HepG2 (cell line): ENCODE measurements around the gene SPHK1. TPM values are rescaled to one million over a fixed set of nuclear protein-coding genes. Genes with fewer than 3 reads are reported as not detected.
A peak's percentile ranks its signal among the peaks of the same experiment; 100 is the strongest.

Experiments used
- ELF3 ChIP-seq: IDR thresholded peaks from 2 replicates; pipeline ENCODE4 v1.6.1; 2016; ENCODE audit warnings: missing genetic modification reagents, missing compliant biosample characterization
- FUBP1 ChIP-seq: sonication (generic); formaldehyde crosslinking; IDR thresholded peaks from 2 replicates; pipeline ENCODE4 v1.5.1; 2020; ENCODE audit warnings: missing genetic modification reagents, mild to moderate bottlenecking, borderline replicate concordance
- GATAD2A ChIP-seq: IDR thresholded peaks from 2 replicates; pipeline ENCODE4 v1.6.1; 2016
- HDAC2 ChIP-seq: sonication (generic); formaldehyde crosslinking; IDR thresholded peaks from 2 replicates; pipeline ENCODE4 v1.4.0; 2020; ENCODE audit warnings: missing genetic modification reagents
- KAT2B ChIP-seq: fragments of 150-350 bp; IDR thresholded peaks from 2 replicates; pipeline ENCODE4 v1.6.1; 2014; ENCODE audit warnings: low read depth, low read length, borderline replicate concordance
- MIER2 ChIP-seq: IDR thresholded peaks from 2 replicates; pipeline ENCODE4 v1.6.1; 2016; ENCODE audit warnings: missing biosample characterization, missing genetic modification reagents
- RNF219 ChIP-seq: sonication (generic); formaldehyde crosslinking; IDR thresholded peaks from 2 replicates; pipeline ENCODE4 v1.5.0; 2020; ENCODE audit warnings: mild to moderate bottlenecking, missing genetic modification reagents
- SAP130 ChIP-seq: IDR thresholded peaks from 2 replicates; pipeline ENCODE4 v1.6.1; 2016; ENCODE audit warnings: low read depth
- SIX1 ChIP-seq: sonication (generic); formaldehyde crosslinking; IDR thresholded peaks from 2 replicates; pipeline ENCODE4 v1.4.0; 2020; ENCODE audit warnings: missing genetic modification reagents, borderline replicate concordance
- THAP11 ChIP-seq: IDR thresholded peaks from 2 replicates; pipeline ENCODE4 v1.6.1; 2016; ENCODE audit warnings: missing biosample characterization, missing genetic modification reagents
- TOE1 ChIP-seq: sonication (generic); formaldehyde crosslinking; IDR thresholded peaks from 2 replicates; pipeline ENCODE4 v1.4.0; 2020; ENCODE audit warnings: mild to moderate bottlenecking, missing genetic modification reagents
- ZNF136 ChIP-seq: sonication (generic); formaldehyde crosslinking; IDR thresholded peaks from 2 replicates; pipeline ENCODE4 v1.8.1; 2022; ENCODE audit warnings: low read depth, mild to moderate bottlenecking, moderate library complexity, missing genetic modification reagents
- ZNF143 ChIP-seq: sonication (generic); formaldehyde crosslinking; IDR thresholded peaks from 2 replicates; pipeline ENCODE4 v1.4.0; 2020; ENCODE audit warnings: missing genetic modification reagents
- ZNF326 ChIP-seq: sonication (generic); formaldehyde crosslinking; IDR thresholded peaks from 2 replicates; pipeline ENCODE4 v1.4.0; 2020; ENCODE audit warnings: missing genetic modification reagents, borderline replicate concordance
- ZNF354B ChIP-seq: sonication (generic); formaldehyde crosslinking; IDR thresholded peaks from 2 replicates; pipeline ENCODE4 v1.8.0; 2022; ENCODE audit warnings: mild to moderate bottlenecking, missing genetic modification reagents
- ZNF432 ChIP-seq: sonication (generic); formaldehyde crosslinking; IDR thresholded peaks from 2 replicates; pipeline ENCODE4 v1.5.0; 2020; ENCODE audit warnings: missing genetic modification reagents, mild to moderate bottlenecking, borderline replicate concordance
- ZNF549 ChIP-seq: sonication (generic); formaldehyde crosslinking; IDR thresholded peaks from 2 replicates; pipeline ENCODE4 v1.5.0; 2020; ENCODE audit warnings: missing genetic modification reagents
- ZNF761 ChIP-seq: sonication (generic); formaldehyde crosslinking; conservative IDR thresholded peaks from 2 replicates; pipeline ENCODE4 v1.4.0; 2020; ENCODE audit warnings: mild to moderate bottlenecking, missing genetic modification reagents
- polyA plus RNA-seq, 8 experiments: library from polyadenylated mRNA; depleted of rRNA in 3 of 8; stranded (reverse) in 7 of 8; unstranded in 1 of 8; fragments of >200 nt; fragmentation: Illumina TruSeq in 4 of 8; extraction: Trizol in 4 of 8; gene quantifications; 2 replicates each; pipeline versions ENCODE4 v1.2.1 to v1.2.3, GENCODE V29; 2011 to 2016; ENCODE audit warnings: low read depth in 4 of 8, missing spikeins in 1 of 8, mixed read lengths in 1 of 8; ENCODE audit not compliant: insufficient read depth in 1 of 8
- total RNA-seq, 5 experiments: library from RNA; depleted of rRNA; stranded (reverse); fragments of >200 nt; fragmentation: Illumina TruSeq; extraction: Trizol; gene quantifications; 2 replicates each; pipeline ENCODE4 v1.2.3, GENCODE V29; 2016; ENCODE audit warnings: low read depth in 1 of 5
- TF ChIP-seq, protein P1 (sequence below): IDR thresholded peaks from 2 replicates; pipeline ENCODE4 v1.6.1; 2016; ENCODE audit warnings: missing biosample characterization, missing genetic modification reagents, low read depth
- TF ChIP-seq, protein P2 (sequence below): IDR thresholded peaks from 2 replicates; pipeline ENCODE4 v1.6.1; 2016; ENCODE audit warnings: low read depth, control low read depth
- TF ChIP-seq, protein P3 (sequence below): sonication (generic); formaldehyde crosslinking; IDR thresholded peaks from 2 replicates; pipeline ENCODE4 v1.4.0; 2020; ENCODE audit warnings: missing genetic modification reagents

The SPHK1 gene
- total and polyA plus RNA-seq, 2 of the 13 experiments (the other 11 are each of a cell fraction or from before 2014, with no cell fraction given): 129 to 160 TPM

- TF ChIP-seq MIER2 (CRISPR knock-in tag): no peak
- no peak; the same call in 1 of the 2 replicates for TF ChIP-seq THAP11 (CRISPR knock-in tag)
- peak; percentile 88 for TF ChIP-seq ELF3
- peak; percentile 22; the same call in 1 of the 2 replicates for TF ChIP-seq ZNF761 (CRISPR knock-in tag)
- TF ChIP-seq SAP130 (CRISPR knock-in tag): peak; percentile 60
- TF ChIP-seq, protein P1, sequence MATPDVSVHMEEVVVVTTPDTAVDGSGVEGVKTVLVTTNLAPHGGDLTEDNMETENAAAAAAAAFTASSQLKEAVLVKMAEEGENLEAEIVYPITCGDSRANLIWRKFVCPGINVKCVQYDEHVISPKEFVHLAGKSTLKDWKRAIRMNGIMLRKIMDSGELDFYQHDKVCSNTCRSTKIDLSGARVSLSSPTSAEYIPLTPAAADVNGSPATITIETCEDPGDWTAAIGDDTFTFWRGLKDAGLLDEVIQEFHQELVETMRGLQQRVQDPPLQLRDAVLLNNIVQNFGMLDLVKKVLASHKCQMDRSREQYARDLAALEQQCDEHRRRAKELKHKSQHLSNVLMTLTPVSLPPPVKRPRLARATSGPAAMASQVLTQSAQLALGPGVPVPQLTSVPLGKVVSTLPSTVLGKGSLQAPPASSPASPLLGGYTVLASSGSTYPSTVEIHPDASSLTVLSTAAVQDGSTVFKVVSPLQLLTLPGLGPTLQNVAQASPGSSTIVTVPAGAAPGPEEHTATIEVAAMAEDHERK (CRISPR knock-in tag): no peak
- 0 out of 2 replicates have a peak, but pooled peaks have one; percentile 54 for TF ChIP-seq ZNF432
- peak; percentile 89 for TF ChIP-seq TOE1 (CRISPR knock-in tag)
- TF ChIP-seq ZNF354B: no peak
- TF ChIP-seq, protein P2, sequence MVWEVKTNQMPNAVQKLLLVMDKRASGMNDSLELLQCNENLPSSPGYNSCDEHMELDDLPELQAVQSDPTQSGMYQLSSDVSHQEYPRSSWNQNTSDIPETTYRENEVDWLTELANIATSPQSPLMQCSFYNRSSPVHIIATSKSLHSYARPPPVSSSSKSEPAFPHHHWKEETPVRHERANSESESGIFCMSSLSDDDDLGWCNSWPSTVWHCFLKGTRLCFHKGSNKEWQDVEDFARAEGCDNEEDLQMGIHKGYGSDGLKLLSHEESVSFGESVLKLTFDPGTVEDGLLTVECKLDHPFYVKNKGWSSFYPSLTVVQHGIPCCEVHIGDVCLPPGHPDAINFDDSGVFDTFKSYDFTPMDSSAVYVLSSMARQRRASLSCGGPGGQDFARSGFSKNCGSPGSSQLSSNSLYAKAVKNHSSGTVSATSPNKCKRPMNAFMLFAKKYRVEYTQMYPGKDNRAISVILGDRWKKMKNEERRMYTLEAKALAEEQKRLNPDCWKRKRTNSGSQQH (CRISPR knock-in tag): no peak; the same call in 1 of the 2 replicates
- TF ChIP-seq FUBP1 (CRISPR knock-in tag): no peak
- no peak for TF ChIP-seq SIX1 (CRISPR knock-in tag)
- no peak for TF ChIP-seq ZNF143 (CRISPR knock-in tag)
- TF ChIP-seq ZNF549 (CRISPR knock-in tag): no peak
- TF ChIP-seq RNF219 (CRISPR knock-in tag): 0 out of 2 replicates have a peak, but pooled peaks have one; percentile 29
- TF ChIP-seq ZNF326 (CRISPR knock-in tag): no peak; the same call in 1 of the 2 replicates
- TF ChIP-seq, protein P3, sequence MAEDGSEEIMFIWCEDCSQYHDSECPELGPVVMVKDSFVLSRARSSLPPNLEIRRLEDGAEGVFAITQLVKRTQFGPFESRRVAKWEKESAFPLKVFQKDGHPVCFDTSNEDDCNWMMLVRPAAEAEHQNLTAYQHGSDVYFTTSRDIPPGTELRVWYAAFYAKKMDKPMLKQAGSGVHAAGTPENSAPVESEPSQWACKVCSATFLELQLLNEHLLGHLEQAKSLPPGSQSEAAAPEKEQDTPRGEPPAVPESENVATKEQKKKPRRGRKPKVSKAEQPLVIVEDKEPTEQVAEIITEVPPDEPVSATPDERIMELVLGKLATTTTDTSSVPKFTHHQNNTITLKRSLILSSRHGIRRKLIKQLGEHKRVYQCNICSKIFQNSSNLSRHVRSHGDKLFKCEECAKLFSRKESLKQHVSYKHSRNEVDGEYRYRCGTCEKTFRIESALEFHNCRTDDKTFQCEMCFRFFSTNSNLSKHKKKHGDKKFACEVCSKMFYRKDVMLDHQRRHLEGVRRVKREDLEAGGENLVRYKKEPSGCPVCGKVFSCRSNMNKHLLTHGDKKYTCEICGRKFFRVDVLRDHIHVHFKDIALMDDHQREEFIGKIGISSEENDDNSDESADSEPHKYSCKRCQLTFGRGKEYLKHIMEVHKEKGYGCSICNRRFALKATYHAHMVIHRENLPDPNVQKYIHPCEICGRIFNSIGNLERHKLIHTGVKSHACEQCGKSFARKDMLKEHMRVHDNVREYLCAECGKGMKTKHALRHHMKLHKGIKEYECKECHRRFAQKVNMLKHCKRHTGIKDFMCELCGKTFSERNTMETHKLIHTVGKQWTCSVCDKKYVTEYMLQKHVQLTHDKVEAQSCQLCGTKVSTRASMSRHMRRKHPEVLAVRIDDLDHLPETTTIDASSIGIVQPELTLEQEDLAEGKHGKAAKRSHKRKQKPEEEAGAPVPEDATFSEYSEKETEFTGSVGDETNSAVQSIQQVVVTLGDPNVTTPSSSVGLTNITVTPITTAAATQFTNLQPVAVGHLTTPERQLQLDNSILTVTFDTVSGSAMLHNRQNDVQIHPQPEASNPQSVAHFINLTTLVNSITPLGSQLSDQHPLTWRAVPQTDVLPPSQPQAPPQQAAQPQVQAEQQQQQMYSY (CRISPR knock-in tag): peak; percentile 41; the same call in 1 of the 2 replicates
- peak; percentile 60; the same call in 1 of the 2 replicates for TF ChIP-seq HDAC2 (CRISPR knock-in tag)
- TF ChIP-seq KAT2B: no peak
- TF ChIP-seq ZNF136 (CRISPR knock-in tag): peak; percentile 84; the same call in 1 of the 2 replicates
- peak; percentile 70 for TF ChIP-seq GATAD2A (CRISPR knock-in tag)
Observed at GRCh38 chr17:76382351-76382802, 2.0 kb upstream of the SPHK1 start (continued).
